HepG2 (cell line): Measurements from ENCODE around the gene CTNNBIP1. TPM values are rescaled to one million over a fixed set of nuclear protein-coding genes. Genes with fewer than 3 reads are reported as not detected.
A peak's percentile ranks its signal among the peaks of the same experiment; 100 is the strongest.

Experiments
- BRD4 ChIP-seq: sonication (generic); formaldehyde crosslinking; IDR thresholded peaks from 2 replicates; pipeline ENCODE4 v1.4.0; 2020; ENCODE audit warnings: missing genetic modification reagents
- FOXA3 ChIP-seq: IDR thresholded peaks from 2 replicates; pipeline ENCODE4 v1.6.1; 2016; ENCODE audit warnings: missing genetic modification reagents, missing compliant biosample characterization
- FOXP1 ChIP-seq, 2 experiments: fragments of 450-650 bp in 1 of 2; IDR thresholded peaks; 2 replicates each; pipeline ENCODE4 v1.6.1; 2017 to 2018; ENCODE audit warnings: antibody characterized with exemption in 1 of 2
- GATA4 ChIP-seq: sonication (generic); IDR thresholded peaks from 2 replicates; pipeline ENCODE4 v1.6.1; 2016; ENCODE audit warnings: antibody characterized with exemption, low read depth, borderline replicate concordance
- NFATC3 ChIP-seq: sonication (generic); formaldehyde crosslinking; IDR thresholded peaks from 2 replicates; pipeline ENCODE4 v1.5.1; 2020; ENCODE audit warnings: mild to moderate bottlenecking, missing genetic modification reagents
- NFE2L2 ChIP-seq: fragments of 150-350 bp; IDR thresholded peaks from 2 replicates; pipeline ENCODE4 v1.6.1; 2014; ENCODE audit warnings: low read length
- NFYC ChIP-seq: IDR thresholded peaks from 2 replicates; pipeline ENCODE4 v1.6.1; 2016; ENCODE audit warnings: missing genetic modification reagents, missing compliant biosample characterization
- PCBP1 ChIP-seq: fragments of 200-400 bp; formaldehyde crosslinking; IDR thresholded peaks from 2 replicates; pipeline ENCODE4 v1.6.1; 2017; ENCODE audit warnings: mild to moderate bottlenecking, low read depth, low read length, borderline replicate concordance
- POLR2A ChIP-seq, 2 experiments: IDR thresholded peaks; 2 replicates each; pipeline ENCODE4 v1.6.1; 2011; ENCODE audit warnings: low read depth in 2 of 2, low read length in 2 of 2, mild to moderate bottlenecking in 1 of 2, moderate library complexity in 1 of 2; ENCODE audit not compliant: insufficient read depth in 1 of 2
- SNAPC5 ChIP-seq: sonication (generic); formaldehyde crosslinking; IDR thresholded peaks from 2 replicates; pipeline ENCODE4 v1.8.1; 2023; ENCODE audit warnings: mild to moderate bottlenecking, missing genetic modification reagents, borderline replicate concordance
- SRSF4 ChIP-seq: fragments of 200-400 bp; formaldehyde crosslinking; IDR thresholded peaks from one replicate; pipeline ENCODE4 v1.6.1; 2018; ENCODE audit warnings: mild to moderate bottlenecking, low read depth, low read length, moderate library complexity; ENCODE audit not compliant: poor library complexity, severe bottlenecking
- SSRP1 ChIP-seq: IDR thresholded peaks from 2 replicates; pipeline ENCODE4 v1.6.1; 2016; ENCODE audit warnings: control low read depth
- TBP ChIP-seq: sonication (generic); formaldehyde crosslinking; IDR thresholded peaks from 2 replicates; pipeline ENCODE4 v1.5.0; 2020; ENCODE audit warnings: missing genetic modification reagents
- TCF12 ChIP-seq, 2 experiments: fragments of 450-650 bp in 1 of 2; sonication (generic) in 1 of 2; formaldehyde crosslinking in 1 of 2; IDR thresholded peaks; 2 replicates each; pipeline versions ENCODE4 v1.6.1 to v1.8.0; 2017 to 2022; ENCODE audit warnings: antibody characterized with exemption in 1 of 2, mild to moderate bottlenecking in 1 of 2, missing genetic modification reagents in 1 of 2, moderate library complexity in 1 of 2
- TCF7L2 ChIP-seq: IDR thresholded peaks from 2 replicates; pipeline ENCODE4 v1.6.1; 2011; ENCODE audit warnings: mild to moderate bottlenecking, low read depth, low read length, moderate library complexity
- WIZ ChIP-seq: sonication (generic); formaldehyde crosslinking; IDR thresholded peaks from 2 replicates; pipeline ENCODE4 v1.5.1; 2020; ENCODE audit warnings: mild to moderate bottlenecking, missing genetic modification reagents
- ZIK1 ChIP-seq: sonication (generic); formaldehyde crosslinking; IDR thresholded peaks from 2 replicates; pipeline ENCODE4 v1.5.0; 2020; ENCODE audit warnings: mild to moderate bottlenecking, low read depth, missing genetic modification reagents, borderline replicate concordance
- ZNF12 ChIP-seq: sonication (generic); formaldehyde crosslinking; IDR thresholded peaks from 2 replicates; pipeline ENCODE4 v1.5.0; 2020; ENCODE audit warnings: missing genetic modification reagents
- ZNF274 ChIP-seq: sonication (generic); formaldehyde crosslinking; IDR thresholded peaks from 2 replicates; pipeline ENCODE4 v1.5.1; 2020; ENCODE audit warnings: mild to moderate bottlenecking, missing genetic modification reagents
- ZNF335 ChIP-seq: sonication (generic); formaldehyde crosslinking; IDR thresholded peaks from 2 replicates; pipeline ENCODE4 v1.4.0; 2020; ENCODE audit warnings: missing genetic modification reagents
- ZNF430 ChIP-seq: sonication (generic); formaldehyde crosslinking; IDR thresholded peaks from 2 replicates; pipeline ENCODE4 v1.9.0; 2021; ENCODE audit warnings: mild to moderate bottlenecking, missing genetic modification reagents
- ZNF530 ChIP-seq: sonication (generic); formaldehyde crosslinking; IDR thresholded peaks from 2 replicates; pipeline ENCODE4 v1.5.0; 2020; ENCODE audit warnings: low read depth, mild to moderate bottlenecking, missing genetic modification reagents
- ZNF703 ChIP-seq: sonication (generic); formaldehyde crosslinking; IDR thresholded peaks from 2 replicates; pipeline ENCODE4 v1.5.1; 2020; ENCODE audit warnings: missing genetic modification reagents, mild to moderate bottlenecking, moderate library complexity, borderline replicate concordance
- ZNF709 ChIP-seq: sonication (generic); formaldehyde crosslinking; IDR thresholded peaks from 2 replicates; pipeline ENCODE4 v1.5.0; 2020; ENCODE audit warnings: mild to moderate bottlenecking, missing genetic modification reagents
- ZNF775 ChIP-seq: sonication (generic); formaldehyde crosslinking; IDR thresholded peaks from 2 replicates; pipeline ENCODE4 v1.4.0; 2020; ENCODE audit warnings: missing genetic modification reagents, mild to moderate bottlenecking, moderate library complexity, borderline replicate concordance
- ZNF777 ChIP-seq: sonication (generic); formaldehyde crosslinking; IDR thresholded peaks from 2 replicates; pipeline ENCODE4 v1.4.0; 2020; ENCODE audit warnings: missing genetic modification reagents
- ZNF878 ChIP-seq: sonication (generic); formaldehyde crosslinking; IDR thresholded peaks from 2 replicates; pipeline ENCODE4 v1.8.1; 2023; ENCODE audit warnings: mild to moderate bottlenecking, missing genetic modification reagents, moderate library complexity
- ZSCAN9 ChIP-seq: IDR thresholded peaks from 2 replicates; pipeline ENCODE4 v1.6.1; 2016; ENCODE audit warnings: borderline replicate concordance
- polyA plus RNA-seq, 8 experiments: library from polyadenylated mRNA; depleted of rRNA in 3 of 8; stranded (reverse) in 7 of 8; unstranded in 1 of 8; fragments of >200 nt; fragmentation: Illumina TruSeq in 4 of 8; extraction: Trizol in 4 of 8; gene quantifications; 2 replicates each; pipeline versions ENCODE4 v1.2.1 to v1.2.3, GENCODE V29; 2011 to 2016; ENCODE audit warnings: low read depth in 4 of 8, missing spikeins in 1 of 8, mixed read lengths in 1 of 8; ENCODE audit not compliant: insufficient read depth in 1 of 8
- total RNA-seq, 5 experiments: library from RNA; depleted of rRNA; stranded (reverse); fragments of >200 nt; fragmentation: Illumina TruSeq; extraction: Trizol; gene quantifications; 2 replicates each; pipeline ENCODE4 v1.2.3, GENCODE V29; 2016; ENCODE audit warnings: low read depth in 1 of 5
- TF ChIP-seq, protein P1 (sequence below): sonication (generic); formaldehyde crosslinking; IDR thresholded peaks from 2 replicates; pipeline ENCODE4 v1.5.0; 2020; ENCODE audit warnings: missing genetic modification reagents, mild to moderate bottlenecking, borderline replicate concordance
- TF ChIP-seq, protein P2 (sequence below): sonication (generic); formaldehyde crosslinking; IDR thresholded peaks from 2 replicates; pipeline ENCODE4 v1.5.1; 2020; ENCODE audit warnings: mild to moderate bottlenecking, missing genetic modification reagents, borderline replicate concordance

CTNNBIP1 gene
- total and polyA plus RNA-seq, 2 of the 13 experiments (the other 11 are each of a cell fraction or from before 2014, with no cell fraction given): 71.7 to 83.0 TPM

DNA sequence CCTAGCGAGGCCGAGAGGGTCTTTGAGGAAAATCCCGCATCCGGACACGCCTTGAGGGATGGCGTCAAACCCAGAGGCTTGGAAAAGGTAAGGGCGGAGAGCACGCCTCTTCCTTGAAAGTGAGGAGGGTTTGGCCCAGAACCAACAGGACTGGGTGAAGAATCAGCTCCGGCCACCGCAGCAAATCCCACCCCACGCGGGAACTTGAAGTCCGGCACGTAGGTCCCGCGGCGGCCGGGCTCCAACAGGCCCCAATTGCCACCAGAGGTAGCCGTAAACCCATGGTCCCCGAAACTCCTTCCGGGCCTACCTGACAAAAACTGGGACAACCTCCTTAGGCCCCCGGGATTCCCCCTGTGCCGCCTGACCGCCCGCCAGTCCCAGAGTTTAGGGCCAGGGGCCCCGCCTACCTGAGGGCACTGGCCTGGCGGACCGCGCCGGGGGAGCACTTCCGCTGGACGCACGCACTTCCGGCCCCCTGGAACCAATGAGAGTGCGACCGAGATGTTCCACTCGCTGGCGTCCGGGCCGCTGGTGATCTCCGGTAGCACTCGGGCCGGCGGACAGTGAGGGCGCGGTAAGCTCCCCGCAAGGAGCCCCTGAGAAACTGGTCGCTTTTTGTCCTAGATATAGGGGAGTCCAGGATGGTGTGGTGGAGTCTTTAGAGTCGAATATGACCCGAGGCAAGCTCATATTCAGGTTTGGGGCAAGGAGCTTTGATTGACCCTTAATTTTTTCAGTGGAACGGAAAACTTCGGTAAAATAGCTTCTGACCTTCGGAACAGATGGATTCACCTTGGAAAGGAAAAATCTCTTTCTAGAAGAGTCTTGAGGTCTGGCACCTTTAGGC, 33.1 kb upstream of the CTNNBIP1 start, which contains the start of the genes LZIC and NMNAT1 (continued):
- TF ChIP-seq PCBP1 (0 out of 2 replicates have a peak, but pooled peaks have one; percentile 48), ZNF274 (CRISPR knock-in tag) (no peak), ZNF703 (no peak), WIZ (peak; percentile 83; the same call in 1 of the 2 replicates), TBP (CRISPR knock-in tag) (no peak), SSRP1 (CRISPR knock-in tag) (no peak), ZNF530 (CRISPR knock-in tag) (no peak), ZNF12 (CRISPR knock-in tag) (no peak), FOXP1 (IDR thresholded peaks at IDR 0.05) (no peak), FOXP1 (CRISPR knock-in tag; IDR thresholded peaks at IDR 0.05) (0 out of 2 replicates have a peak, but pooled peaks have one; percentile 34), ZNF777 (peak; percentile 53), POLR2A (IDR thresholded peaks at IDR 0.05; ENCODE audit: insufficient read depth in 1 of 2, low read depth in 2 of 2, low read length in 2 of 2) (peak; percentile 87 to 97), ZSCAN9 (CRISPR knock-in tag) (peak; percentile 84; the same call in 1 of the 2 replicates), ZIK1 (no peak), GATA4 (peak; percentile 64; the same call in 1 of the 2 replicates), ZNF878 (CRISPR knock-in tag) (peak; percentile 87), ZNF335 (peak; percentile 87), SRSF4 (no peak), ZNF709 (CRISPR knock-in tag) (peak; percentile 67), ZNF430 (CRISPR knock-in tag) (peak; percentile 92; the same call in 1 of the 2 replicates), FOXA3 (CRISPR knock-in tag) (peak; percentile 57), NFE2L2 (peak; percentile 31; the same call in 1 of the 2 replicates), NFATC3 (no peak), ZNF775 (CRISPR knock-in tag) (no peak), NFYC (peak; percentile 96), SNAPC5 (CRISPR knock-in tag) (no peak), TCF7L2 (no peak), BRD4 (CRISPR knock-in tag) (peak; percentile 85), TCF12 (IDR thresholded peaks at IDR 0.05) (no peak), TCF12 (CRISPR knock-in tag; IDR thresholded peaks at IDR 0.05) (0 out of 2 replicates have a peak, but pooled peaks have one; percentile 32)
- TF ChIP-seq, protein P1, sequence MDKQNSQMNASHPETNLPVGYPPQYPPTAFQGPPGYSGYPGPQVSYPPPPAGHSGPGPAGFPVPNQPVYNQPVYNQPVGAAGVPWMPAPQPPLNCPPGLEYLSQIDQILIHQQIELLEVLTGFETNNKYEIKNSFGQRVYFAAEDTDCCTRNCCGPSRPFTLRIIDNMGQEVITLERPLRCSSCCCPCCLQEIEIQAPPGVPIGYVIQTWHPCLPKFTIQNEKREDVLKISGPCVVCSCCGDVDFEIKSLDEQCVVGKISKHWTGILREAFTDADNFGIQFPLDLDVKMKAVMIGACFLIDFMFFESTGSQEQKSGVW: no peak
- TF ChIP-seq, protein P2, sequence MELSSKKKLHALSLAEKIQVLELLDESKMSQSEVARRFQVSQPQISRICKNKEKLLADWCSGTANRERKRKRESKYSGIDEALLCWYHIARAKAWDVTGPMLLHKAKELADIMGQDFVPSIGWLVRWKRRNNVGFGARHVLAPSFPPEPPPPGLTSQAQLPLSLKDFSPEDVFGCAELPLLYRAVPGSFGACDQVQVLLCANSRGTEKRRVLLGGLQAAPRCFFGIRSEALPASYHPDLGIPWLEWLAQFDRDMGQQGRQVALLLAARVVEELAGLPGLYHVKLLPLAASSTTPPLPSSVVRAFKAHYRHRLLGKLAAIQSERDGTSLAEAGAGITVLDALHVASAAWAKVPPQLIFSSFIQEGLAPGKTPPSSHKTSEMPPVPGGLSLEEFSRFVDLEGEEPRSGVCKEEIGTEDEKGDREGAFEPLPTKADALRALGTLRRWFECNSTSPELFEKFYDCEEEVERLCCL (CRISPR knock-in tag): no peak
